Measurements from ENCODE around the gene ESPL1.
A peak's percentile ranks its signal among the peaks of the same experiment; 100 is the strongest.

The ESPL1 gene

DNA sequence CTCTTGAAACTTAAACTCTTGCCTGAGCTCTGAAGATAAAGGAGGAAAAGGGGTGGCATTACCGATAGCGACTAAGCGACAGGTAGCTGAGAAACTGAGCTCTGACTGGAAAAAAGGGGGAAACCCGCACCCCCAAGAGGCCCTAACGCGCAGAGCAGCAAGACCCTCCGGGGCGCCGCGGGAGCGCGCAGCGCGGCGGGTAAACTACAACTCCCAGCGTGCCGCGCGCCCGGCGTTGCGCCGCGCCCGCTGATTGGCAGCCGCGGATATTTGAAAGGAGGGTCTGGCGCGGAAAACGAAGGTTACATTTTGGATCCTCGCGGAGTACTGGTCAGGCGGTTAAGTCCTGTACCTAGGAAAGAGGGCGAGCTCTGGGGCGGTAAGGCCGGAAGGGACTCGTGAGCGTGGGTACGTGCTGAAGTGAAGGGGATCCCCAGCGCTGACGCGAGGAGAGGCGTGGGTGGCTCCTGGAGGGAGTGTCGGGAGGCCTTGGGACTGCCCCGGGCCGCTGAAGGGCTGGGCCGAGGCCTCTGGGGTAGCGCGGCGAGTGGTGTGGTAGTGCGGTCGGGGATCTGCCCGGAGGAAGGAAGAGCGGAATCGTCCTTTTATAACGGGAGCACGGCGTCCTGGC lies at the start of gene ESPL1:
ESPL1 (plus strand) TSS at position 301 of the 631 bp plus-strand sequence. CDS start 468 bp downstream, outside the sequence.
- peaks cover 18% of the 10 kb centered on the region for H3K4me1 Mint-ChIP-seq
- peak; percentile 85 for ATAC-seq (replicated peaks; ENCODE audit: extremely low read depth, poor library complexity, severe bottlenecking)
- no peaks in the 10 kb centered on the region for H3K27me3 Mint-ChIP-seq
- H3K9me3 Mint-ChIP-seq = no peaks in the 10 kb centered on the region
- peak within 1 kb of the TSS; percentile 96 for H3K27ac Mint-ChIP-seq (ENCODE audit: low read depth)
- peak; percentile 66 to 71 for DNase-seq (ENCODE audit: low spot score in 2 of 2)
- H3K36me3 Mint-ChIP-seq (ENCODE audit: insufficient read depth) = no peaks in the 10 kb centered on the region
- peak within 1 kb of the TSS; percentile 99 for H3K4me3 Mint-ChIP-seq

DNA sequence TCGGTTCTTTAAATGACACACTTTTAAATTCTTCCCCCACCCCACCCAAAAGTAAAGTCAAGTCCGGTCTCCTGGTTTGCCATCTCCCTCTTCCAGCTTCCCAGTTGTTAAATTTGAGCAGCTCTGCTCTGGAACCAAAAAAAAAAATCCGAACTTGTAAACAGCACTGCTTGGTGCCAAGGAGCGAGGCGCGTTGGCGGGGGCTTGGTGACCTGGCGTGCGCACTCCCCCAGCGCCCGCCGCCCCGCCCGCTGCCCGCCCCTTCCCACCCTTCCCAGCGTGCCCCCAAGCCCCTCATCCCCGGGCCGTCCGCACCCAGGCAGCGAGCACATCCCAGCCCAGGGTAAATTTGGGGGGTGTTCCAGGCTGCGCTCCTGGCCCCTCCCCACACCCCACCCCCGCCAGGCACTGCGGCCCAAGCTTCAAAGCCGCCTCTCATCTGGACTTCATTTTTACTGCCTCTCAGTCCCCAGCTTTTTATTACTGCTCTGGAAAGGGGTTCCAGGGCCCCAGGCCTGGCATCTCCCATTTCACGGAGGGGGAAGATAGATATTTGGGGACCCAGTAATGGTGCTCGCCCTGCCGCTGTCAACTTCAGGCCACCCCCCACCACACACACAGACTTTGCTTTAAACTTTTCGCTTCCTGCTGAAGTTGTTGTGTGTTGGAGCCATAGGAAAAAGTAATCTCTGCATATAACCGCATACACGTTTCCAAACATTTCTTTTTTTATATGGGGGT lies 49.4 kb upstream of the ESPL1 start:
- peak overlapping the region; percentile 97 for H3K4me3 Mint-ChIP-seq
- peaks cover 89% of the 10 kb centered on the region for H3K4me1 Mint-ChIP-seq
- peak overlapping the region; percentile 91 for H3K27ac Mint-ChIP-seq (ENCODE audit: low read depth)
- ATAC-seq (replicated peaks; ENCODE audit: extremely low read depth, poor library complexity, severe bottlenecking) (no peak), DNase-seq (ENCODE audit: low spot score in 2 of 2) (no peak)
- H3K9me3 Mint-ChIP-seq = no peaks in the 10 kb centered on the region
- H3K27me3 Mint-ChIP-seq = no peaks in the 10 kb centered on the region
- H3K36me3 Mint-ChIP-seq (ENCODE audit: insufficient read depth) = peaks cover 12% of the 10 kb centered on the region

DNA sequence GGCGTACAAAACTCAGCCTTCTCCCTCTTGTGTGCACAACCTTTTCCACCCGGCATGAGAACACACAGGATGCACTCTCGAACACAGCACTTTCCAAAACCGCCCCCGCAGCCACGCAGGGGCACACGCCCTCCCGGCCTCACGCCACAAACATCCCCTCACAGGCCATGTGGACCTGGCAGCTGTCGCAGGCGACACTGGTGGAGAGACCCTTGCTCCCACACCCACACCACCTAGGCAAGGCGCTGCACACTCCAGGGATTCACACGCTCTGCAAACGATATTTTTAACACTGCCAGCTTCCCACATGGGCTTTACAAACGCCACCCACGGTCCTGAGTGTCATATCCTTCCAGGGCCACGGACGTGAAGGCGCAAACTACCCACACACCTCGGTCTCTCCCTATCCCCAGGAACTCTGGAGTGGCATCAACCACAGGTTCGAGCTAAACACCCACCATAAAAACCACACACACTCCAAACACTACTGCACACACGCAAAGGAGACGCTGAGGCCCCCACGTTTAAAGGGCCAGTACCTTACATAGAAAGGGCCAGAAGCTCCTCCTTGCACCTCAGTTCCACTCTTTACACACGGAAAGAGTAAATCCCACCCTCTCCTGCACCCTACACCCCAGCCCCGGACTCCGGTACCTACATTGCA lies 48.7 kb upstream of the ESPL1 start:
- Mint-ChIP-seq H3K27me3 (no peaks in the 10 kb centered on the region), H3K36me3 (ENCODE audit: insufficient read depth) (peaks cover 11% of the 10 kb centered on the region), H3K4me3 (peak overlapping the region; percentile 97), H3K27ac (ENCODE audit: low read depth) (peak overlapping the region; percentile 91), H3K9me3 (no peaks in the 10 kb centered on the region), H3K4me1 (peaks cover 89% of the 10 kb centered on the region)
- ATAC-seq (replicated peaks; ENCODE audit: extremely low read depth, poor library complexity, severe bottlenecking) (no peak), DNase-seq (ENCODE audit: low spot score in 2 of 2) (no peak)

DNA sequence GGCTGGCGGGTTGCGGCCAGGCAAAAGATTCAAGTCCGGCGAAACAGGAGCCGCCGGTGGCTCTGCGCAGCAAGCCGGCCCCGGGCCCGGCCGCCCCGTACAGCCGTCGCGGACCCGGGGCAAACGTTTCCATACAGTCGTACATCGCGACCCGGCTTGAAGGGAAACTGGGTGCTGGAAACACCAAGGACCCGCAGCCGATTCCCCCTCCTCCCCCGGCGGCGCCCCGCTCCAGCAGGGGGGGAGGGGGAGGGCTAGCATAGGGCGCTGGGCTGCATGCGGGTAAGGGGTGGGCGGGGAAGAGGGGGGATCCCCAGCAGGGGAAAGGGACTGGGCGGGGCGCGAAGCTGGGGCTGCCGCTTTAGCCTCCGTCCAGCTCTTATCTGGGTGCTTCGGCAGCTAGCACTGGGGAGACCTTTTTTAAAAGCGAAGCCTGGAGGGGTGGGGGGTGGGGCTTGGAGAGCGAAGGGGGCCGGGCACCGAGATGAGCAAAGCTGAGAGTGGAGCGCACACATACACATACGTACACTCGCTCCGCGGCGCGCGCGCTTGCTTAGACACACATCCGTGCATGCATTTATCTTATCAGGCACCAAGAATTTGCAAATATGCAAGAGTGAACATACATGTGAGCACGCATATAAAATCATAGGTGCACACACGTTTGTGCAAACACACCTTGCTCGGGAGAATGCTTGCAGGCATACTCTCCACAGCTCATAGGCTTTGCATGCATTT lies 48.0 kb upstream of the ESPL1 start:
- peak overlapping the region; percentile 91 for H3K27ac Mint-ChIP-seq (ENCODE audit: low read depth)
- DNase-seq (ENCODE audit: low spot score in 2 of 2) = peak; percentile 61
- H3K9me3 Mint-ChIP-seq = no peaks in the 10 kb centered on the region
- peak; percentile 81 for ATAC-seq (replicated peaks; ENCODE audit: extremely low read depth, poor library complexity, severe bottlenecking)
- peak overlapping the region; percentile 97 for H3K4me3 Mint-ChIP-seq
- no peaks in the 10 kb centered on the region for H3K27me3 Mint-ChIP-seq
- peaks cover 91% of the 10 kb centered on the region for H3K4me1 Mint-ChIP-seq
- peaks cover 8% of the 10 kb centered on the region for H3K36me3 Mint-ChIP-seq (ENCODE audit: insufficient read depth)

DNA sequence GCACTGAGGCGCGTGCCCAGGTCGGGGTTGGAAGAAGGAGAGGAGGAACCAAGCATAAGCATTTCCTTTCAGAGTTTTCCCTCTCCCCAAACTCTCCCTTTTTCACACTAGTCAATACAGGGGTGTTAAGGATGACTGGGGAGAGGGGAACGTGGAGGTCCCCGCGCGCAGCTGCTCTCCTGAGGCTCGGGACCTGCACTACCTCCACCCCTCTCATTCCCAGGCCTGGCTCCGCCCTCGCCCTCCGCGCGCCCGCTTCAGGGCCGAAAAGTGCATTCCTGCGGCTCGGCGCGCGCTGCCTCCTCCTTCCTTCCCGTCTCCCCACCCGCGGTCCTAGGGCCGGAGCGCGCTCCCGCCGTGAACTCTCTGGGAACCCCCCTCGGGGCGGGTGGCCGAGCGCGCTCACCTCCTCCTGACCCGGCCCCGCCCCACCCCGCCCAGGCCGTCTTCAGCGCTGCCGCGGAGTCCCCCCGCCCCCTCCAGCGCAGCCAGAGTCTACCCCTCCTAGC lies 47.4 kb upstream of the ESPL1 start:
- DNase-seq (ENCODE audit: low spot score in 2 of 2) = peak; percentile 51 to 52
- H3K27ac Mint-ChIP-seq (ENCODE audit: low read depth) = peak overlapping the region; percentile 91
- H3K4me3 Mint-ChIP-seq = peak overlapping the region; percentile 97
- ATAC-seq (replicated peaks; ENCODE audit: extremely low read depth, poor library complexity, severe bottlenecking) = peak; percentile 81
- peaks cover 91% of the 10 kb centered on the region for H3K4me1 Mint-ChIP-seq
- H3K27me3 Mint-ChIP-seq = no peaks in the 10 kb centered on the region
- no peaks in the 10 kb centered on the region for H3K9me3 Mint-ChIP-seq
- H3K36me3 Mint-ChIP-seq (ENCODE audit: insufficient read depth) = peaks cover 8% of the 10 kb centered on the region

DNA sequence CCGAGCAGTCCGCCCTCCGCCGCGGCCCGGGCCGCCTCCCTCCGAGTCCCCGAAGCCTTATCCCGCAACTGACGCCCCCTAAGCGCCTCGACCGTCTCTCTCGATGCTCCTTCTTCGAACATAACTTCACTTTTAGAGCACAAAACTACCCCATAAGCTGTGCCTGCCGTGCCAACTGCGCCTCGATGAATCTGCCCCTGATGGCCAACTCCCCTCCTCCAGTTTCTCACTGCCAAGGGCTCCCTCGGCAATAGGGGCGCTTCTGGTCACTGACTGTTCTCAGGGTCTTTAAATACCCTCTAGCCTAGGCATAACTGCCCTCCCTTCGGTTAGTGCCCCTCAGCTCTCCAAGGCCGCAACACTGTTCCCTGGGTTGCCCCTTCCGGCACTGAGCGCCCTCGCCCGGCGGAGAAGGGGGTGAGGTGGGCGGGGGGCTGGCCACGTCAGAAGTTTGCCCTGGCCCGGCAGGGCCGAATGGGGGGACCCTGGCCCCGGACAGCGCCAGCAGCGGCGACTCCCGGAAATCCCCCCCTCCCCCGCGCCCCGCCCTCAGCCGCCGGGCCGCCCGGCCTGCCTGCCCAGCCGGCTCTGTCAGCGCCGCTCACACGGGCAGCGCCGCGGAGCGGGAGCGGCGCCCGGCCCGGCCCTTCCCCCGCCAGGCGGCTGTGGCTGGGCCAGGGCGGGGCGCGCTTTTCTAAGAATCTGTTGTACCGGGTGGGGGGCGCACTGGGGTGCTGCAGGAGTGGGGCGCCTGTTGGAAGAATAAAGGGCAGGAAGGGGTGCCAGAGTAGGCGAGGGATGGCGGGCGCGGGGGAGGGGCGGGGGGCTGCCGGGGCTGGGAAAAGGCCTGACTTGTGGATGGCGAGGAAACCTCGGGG lies 46.7 kb upstream of the ESPL1 start:
- no peaks in the 10 kb centered on the region for H3K9me3 Mint-ChIP-seq
- peak overlapping the region; percentile 91 for H3K27ac Mint-ChIP-seq (ENCODE audit: low read depth)
- no peak for ATAC-seq (replicated peaks; ENCODE audit: extremely low read depth, poor library complexity, severe bottlenecking)
- peak overlapping the region; percentile 97 for H3K4me3 Mint-ChIP-seq
- peaks cover 84% of the 10 kb centered on the region for H3K4me1 Mint-ChIP-seq
- no peak for DNase-seq (ENCODE audit: low spot score in 2 of 2)
- peaks cover 6% of the 10 kb centered on the region for H3K36me3 Mint-ChIP-seq (ENCODE audit: insufficient read depth)
- H3K27me3 Mint-ChIP-seq = no peaks in the 10 kb centered on the region

DNA sequence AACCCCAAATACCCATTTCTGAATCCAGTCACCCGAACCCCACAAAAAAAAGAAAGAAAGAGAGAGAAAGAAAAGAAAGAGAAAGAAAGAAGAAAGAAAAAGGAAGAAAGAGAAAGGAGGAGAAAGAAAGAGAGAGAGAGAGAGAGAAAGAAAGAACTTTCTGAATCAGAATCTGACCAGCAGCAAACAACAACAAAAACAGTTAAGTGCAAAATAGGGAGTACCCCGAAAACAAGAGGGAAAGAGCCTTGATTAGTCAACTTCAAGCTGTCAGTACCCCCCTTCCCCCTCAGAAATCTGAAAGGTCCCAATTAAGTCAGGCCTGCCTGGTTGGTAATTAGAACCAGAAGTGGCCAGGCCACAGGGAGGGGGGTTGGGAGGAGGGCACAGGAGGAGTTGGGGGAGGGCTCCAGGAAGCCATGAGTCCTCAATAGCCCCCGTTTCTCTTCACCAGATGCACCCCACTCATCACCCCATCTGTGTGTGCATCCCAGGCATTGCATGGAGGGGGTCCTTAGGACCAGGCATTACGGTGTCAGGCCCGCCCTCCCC lies 45.9 kb upstream of the ESPL1 start:
- Mint-ChIP-seq H3K36me3 (ENCODE audit: insufficient read depth) (peaks cover 6% of the 10 kb centered on the region), H3K27ac (ENCODE audit: low read depth) (peak overlapping the region; percentile 91), H3K4me3 (peak overlapping the region; percentile 97), H3K27me3 (no peaks in the 10 kb centered on the region), H3K9me3 (no peaks in the 10 kb centered on the region), H3K4me1 (peaks cover 83% of the 10 kb centered on the region)
- DNase-seq (ENCODE audit: low spot score in 2 of 2) (no peak), ATAC-seq (replicated peaks; ENCODE audit: extremely low read depth, poor library complexity, severe bottlenecking) (no peak)

DNA sequence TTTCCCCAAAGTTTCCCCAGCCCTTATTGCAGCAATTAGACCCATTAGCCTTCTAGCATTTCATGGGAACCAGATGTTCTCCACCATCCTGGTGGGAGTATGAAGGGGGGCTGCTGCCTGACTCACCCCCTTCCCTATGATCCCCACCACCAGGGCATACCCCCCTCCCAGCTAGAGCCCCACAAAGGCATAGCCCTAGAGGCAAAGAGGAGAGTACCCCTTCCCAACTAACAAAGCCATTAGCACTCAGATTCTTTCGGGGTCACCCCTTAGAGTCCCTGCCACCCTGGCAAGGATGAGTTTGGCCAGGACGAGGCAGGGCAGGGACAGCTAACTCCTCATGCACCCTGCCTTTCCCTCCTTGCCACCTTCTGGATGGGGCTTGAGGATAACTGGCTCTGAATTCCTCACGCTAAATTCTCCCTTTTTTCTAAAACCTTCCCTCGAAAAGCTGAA lies 45.3 kb upstream of the ESPL1 start:
- ATAC-seq (replicated peaks; ENCODE audit: extremely low read depth, poor library complexity, severe bottlenecking) (no peak), DNase-seq (ENCODE audit: low spot score in 2 of 2) (no peak)
- H3K4me3 Mint-ChIP-seq = peak overlapping the region; percentile 97
- no peaks in the 10 kb centered on the region for H3K9me3 Mint-ChIP-seq
- H3K27me3 Mint-ChIP-seq = no peaks in the 10 kb centered on the region
- H3K36me3 Mint-ChIP-seq (ENCODE audit: insufficient read depth) = peaks cover 6% of the 10 kb centered on the region
- H3K4me1 Mint-ChIP-seq = peaks cover 78% of the 10 kb centered on the region
- peak overlapping the region; percentile 72 for H3K27ac Mint-ChIP-seq (ENCODE audit: low read depth)

DNA sequence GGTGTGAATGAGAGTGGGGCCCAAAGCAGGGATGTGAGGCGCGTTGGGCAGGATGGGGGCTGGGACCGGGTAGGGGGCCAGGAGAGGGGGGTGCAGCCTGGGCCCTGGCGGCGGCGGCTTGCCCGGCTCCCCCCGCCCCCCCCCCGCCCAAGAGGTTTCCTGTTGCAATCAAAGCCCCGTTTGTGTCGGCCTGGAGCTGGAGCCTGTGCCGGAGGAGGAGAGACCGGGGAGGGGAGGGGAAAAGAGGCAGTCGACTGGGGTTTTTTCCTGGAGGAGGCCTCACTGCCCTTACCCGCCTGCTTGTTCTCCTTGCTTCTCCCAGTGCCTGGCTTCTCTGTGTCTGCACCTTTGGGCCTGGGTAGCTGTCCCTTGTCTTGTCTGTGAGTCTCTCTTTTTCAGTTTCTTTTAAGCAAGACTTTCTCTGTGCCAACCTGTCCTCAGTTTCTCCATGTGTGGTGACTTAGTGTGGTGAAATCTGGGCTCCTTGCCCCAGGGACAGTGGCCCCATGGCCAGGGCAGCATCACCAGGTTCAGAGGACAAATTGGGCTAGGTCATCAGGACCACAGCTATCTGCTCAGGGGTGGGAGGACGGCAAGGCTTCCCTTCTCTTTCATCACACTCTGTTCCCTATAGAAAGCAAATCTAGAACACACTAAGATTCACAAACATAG lies 44.6 kb upstream of the ESPL1 start:
- Mint-ChIP-seq H3K36me3 (ENCODE audit: insufficient read depth) (peaks cover 6% of the 10 kb centered on the region), H3K27ac (ENCODE audit: low read depth) (peak overlapping the region; percentile 72), H3K9me3 (no peaks in the 10 kb centered on the region), H3K27me3 (no peaks in the 10 kb centered on the region), H3K4me1 (peaks cover 75% of the 10 kb centered on the region), H3K4me3 (peak overlapping the region; percentile 97)
- DNase-seq (ENCODE audit: low spot score in 2 of 2) (no peak), ATAC-seq (replicated peaks; ENCODE audit: extremely low read depth, poor library complexity, severe bottlenecking) (no peak)

DNA sequence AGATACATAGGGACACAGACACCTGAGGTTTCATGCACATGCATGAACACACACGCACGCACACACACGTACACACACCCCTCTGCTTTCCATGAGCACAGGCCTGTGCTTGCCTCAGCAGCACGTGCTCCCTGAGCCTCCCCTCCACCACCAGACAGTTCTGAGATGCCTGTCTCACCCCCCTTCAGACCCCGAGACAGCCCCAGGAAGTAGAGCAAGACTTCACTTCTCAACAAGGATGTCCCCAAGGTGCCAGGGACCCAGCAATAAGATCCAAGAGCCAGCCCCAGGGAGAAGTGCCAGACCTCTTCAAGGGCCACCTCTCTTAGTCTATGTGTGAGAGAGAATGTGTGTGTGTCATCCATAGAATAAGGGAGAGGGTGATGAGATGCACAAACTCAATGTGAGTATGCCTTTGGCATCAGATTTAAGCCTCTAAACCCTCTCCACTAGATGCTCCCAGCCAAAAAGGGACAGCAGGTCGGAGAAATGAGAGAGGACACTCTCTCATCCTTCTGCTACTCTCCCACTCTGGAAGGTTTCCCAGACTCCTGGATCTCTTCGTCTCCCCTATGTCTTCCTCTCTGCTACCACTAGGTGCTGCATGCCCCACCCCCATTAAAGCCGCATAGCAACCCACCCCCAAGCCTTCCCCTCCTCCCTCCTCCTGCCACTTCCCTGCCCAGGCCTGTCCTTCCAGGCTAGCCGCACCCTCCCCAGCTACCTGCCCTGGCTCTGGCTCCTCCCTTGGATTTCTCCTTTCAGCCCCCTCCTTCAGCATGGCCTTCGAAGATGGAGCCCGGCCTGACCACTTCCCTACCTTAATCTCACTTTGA lies 43.8 kb upstream of the ESPL1 start:
- Mint-ChIP-seq H3K27me3 (no peaks in the 10 kb centered on the region), H3K4me1 (peaks cover 75% of the 10 kb centered on the region), H3K36me3 (ENCODE audit: insufficient read depth) (peaks cover 5% of the 10 kb centered on the region), H3K27ac (ENCODE audit: low read depth) (peak overlapping the region; percentile 72), H3K9me3 (no peaks in the 10 kb centered on the region), H3K4me3 (peak overlapping the region; percentile 97)
- ATAC-seq (replicated peaks; ENCODE audit: extremely low read depth, poor library complexity, severe bottlenecking) = no peak
- no peak for DNase-seq (ENCODE audit: low spot score in 2 of 2)
